Transverse colon (tissue), 4 donors: Measurements from ENCODE around the gene PPP1R17. TPM values are rescaled to one million over a fixed set of nuclear protein-coding genes. Genes with fewer than 3 reads are reported as not detected.

Experiments used
- DNase-seq: peaks from one replicate; pipeline ENCODE4 v3.0.0-alpha.2; 2019
- H3K27ac ChIP-seq, 4 donors: fragments of 200-600 bp; sonication (generic); 2 replicates each; pipeline ENCODE4 v1.5.1; 2016 to 2018; ENCODE audit warnings: inconsistent platforms in 4 of 4
- H3K27me3 ChIP-seq: fragments of 200-600 bp; sonication (generic); 2 replicates; pipeline ENCODE4 v1.5.1; 2017; ENCODE audit warnings: inconsistent platforms
- H3K36me3 ChIP-seq, 4 donors: fragments of 200-600 bp; sonication (generic); 2 replicates each; pipeline ENCODE4 v1.5.1; 2017 to 2019; ENCODE audit warnings: inconsistent platforms in 4 of 4
- H3K4me1 ChIP-seq, 4 donors: fragments of 200-600 bp; sonication (generic); 2 replicates each; pipeline ENCODE4 v1.5.1; 2017 to 2020; ENCODE audit warnings: inconsistent platforms in 4 of 4
- H3K4me3 ChIP-seq, 4 donors: fragments of 200-600 bp; sonication (generic); 1 replicate in 1 of 4; 2 replicates in 3 of 4; pipeline versions ENCODE4 v1.5.1 to v1.6.1; 2017 to 2019; ENCODE audit warnings: inconsistent platforms in 4 of 4
- H3K9me3 ChIP-seq, 2 donors: fragments of 200-600 bp; sonication (generic); 2 replicates each; pipeline ENCODE4 v1.5.1; 2017 to 2019; ENCODE audit warnings: inconsistent platforms in 2 of 2
- CTCF ChIP-seq, 5 experiments: fragments of 200-600 bp in 3 of 5; fragments of 450-650 bp in 2 of 5; sonication (generic) in 3 of 5; IDR thresholded peaks; 1 replicate in 2 of 5; 2 replicates in 3 of 5; pipeline ENCODE4 v1.5.1; 2016 to 2017; ENCODE audit warnings: antibody characterized with exemption in 5 of 5, inconsistent platforms in 3 of 5, mild to moderate bottlenecking in 2 of 5, moderate library complexity in 1 of 5
- EP300 ChIP-seq: sonication (generic); formaldehyde crosslinking; IDR thresholded peaks from one replicate; pipeline ENCODE4 v1.6.1; 2017; ENCODE audit warnings: antibody characterized with exemption, low read depth
- POLR2A ChIP-seq: fragments of 450-650 bp; IDR thresholded peaks from one replicate; pipeline ENCODE4 v1.6.1; 2016; ENCODE audit warnings: antibody characterized with exemption, mild to moderate bottlenecking, moderate library complexity
- POLR2AphosphoS5 ChIP-seq, 3 donors: sonication (generic); formaldehyde crosslinking; IDR thresholded peaks; one replicate each; pipeline ENCODE4 v1.6.1; 2016; ENCODE audit warnings: antibody characterized with exemption in 3 of 3
- WGBS, 2 donors: methylation state at CpG; one replicate each; pipeline ENCODE4 v1.1.5; 2018; ENCODE audit warnings: low coverage in 1 of 2; 5-methylcytosine and 5-hydroxymethylcytosine counted together
- in situ Hi-C, 4 donors: fragments of 200-750 bp; cut with MboI; loops; one replicate each; pipeline versions ENCODE4 v1.15.0 to v1.15.1; 2017; ENCODE audit warnings: low sequenced_read_pairs in 3 of 4, low pct_ligation_motif_present in 1 of 4, low pct_unique_long_range_greater_than_20kb in 1 of 4
- intact Hi-C: fragments of 100-400 bp; cut with DNase I; formaldehyde crosslinking; loops from one replicate; pipeline ENCODE4 v1.15.1; 2023; ENCODE audit warnings: low total_unique reads
- total RNA-seq, 4 donors: library from RNA; depleted of rRNA; stranded (reverse); fragments of >200 nt; gene quantifications; one replicate each; pipeline ENCODE4 v1.1.0, GENCODE V29; 2016

The PPP1R17 gene
- total RNA-seq, 4 donors from 2014 or later: not detected

- TF ChIP-seq EP300 (no peak), CTCF (IDR thresholded peaks at IDR 0.05) (no peak), POLR2A (no peak)
- in situ Hi-C loops (loop anchor here in 3 of 4 donors (10.0 to 25.0 kb wide), 4 partner anchors 290 to 603 kb away; no protein-coding TSS in a partner anchor), intact Hi-C loops (loop anchor here (10.0 kb wide), 1 partner anchor 600 kb away; no protein-coding TSS in a partner anchor)
- Histone ChIP-seq H3K9me3 (no peaks in the 10 kb centered on the region), H3K36me3 (no peaks in the 10 kb centered on the region), H3K4me1 (no peaks in the 10 kb centered on the region), H3K4me3 (no peak overlapping the region), H3K27me3 (no peaks in the 10 kb centered on the region), H3K27ac (no peak overlapping the region)
- WGBS, 2 donors: 66 to 67% methylated on average over 5 of the region's 5 CpGs
- DNase-seq: no peak
Measured at GRCh38 chr7:31734456-31734855, 47.4 kb downstream of the PPP1R17 start.

- H3K27ac ChIP-seq: no peak overlapping the region
- no peaks in the 10 kb centered on the region for H3K9me3 ChIP-seq
- no peaks in the 10 kb centered on the region for H3K4me1 ChIP-seq
- DNase-seq: peak; percentile 47
- TF ChIP-seq CTCF (IDR thresholded peaks at IDR 0.05): peak; percentile 78 to 85 (median 81)
- no peak for TF ChIP-seq EP300
- in situ Hi-C loops: loop anchor here in 3 of 4 donors (10.0 to 25.0 kb wide), 4 partner anchors 291 to 601 kb away; no protein-coding TSS in a partner anchor
- no peaks in the 10 kb centered on the region for H3K36me3 ChIP-seq
- 50 to 59% methylated on average over 7 to 11 of the region's 11 CpGs for WGBS, 2 donors
- no peak overlapping the region for H3K4me3 ChIP-seq
- intact Hi-C loops: loop anchor here (10.0 kb wide), 1 partner anchor 601 kb away; no protein-coding TSS in a partner anchor
- no peaks in the 10 kb centered on the region for H3K27me3 ChIP-seq
Measured at GRCh38 chr7:31735991-31736982, 49.3 kb downstream of the PPP1R17 start.

GRCh38 chr7:31741852-31742251 lies 54.8 kb downstream of the PPP1R17 start:
- Histone ChIP-seq H3K9me3 (no peaks in the 10 kb centered on the region), H3K36me3 (no peaks in the 10 kb centered on the region), H3K27ac (no peak overlapping the region), H3K4me3 (no peak overlapping the region), H3K4me1 (no peaks in the 10 kb centered on the region), H3K27me3 (peaks cover 9% of the 10 kb centered on the region)
- TF ChIP-seq CTCF (IDR thresholded peaks at IDR 0.05) (no peak), POLR2AphosphoS5 (IDR thresholded peaks at IDR 0.05) (no peak), POLR2A (no peak), EP300 (no peak)
- no peak for DNase-seq
- in situ Hi-C loops: loop anchor here (10.0 to 25.0 kb wide), 4 partner anchors 463 to 613 kb away; no protein-coding TSS in a partner anchor
- intact Hi-C loops: loop anchor here (10.0 kb wide), 2 partner anchors 463 to 603 kb away; no protein-coding TSS in a partner anchor
- WGBS, 2 donors: 67 to 69% methylated on average over 4 of the region's 4 CpGs

GRCh38 chr7:31744294-31744874 lies 57.4 kb downstream of the PPP1R17 start:
- DNase-seq: peak; percentile 65
- no peaks in the 10 kb centered on the region for H3K36me3 ChIP-seq
- no peaks in the 10 kb centered on the region for H3K9me3 ChIP-seq
- TF ChIP-seq POLR2AphosphoS5 (IDR thresholded peaks at IDR 0.05) (no peak), CTCF (IDR thresholded peaks at IDR 0.05) (peak; percentile 79 to 88 (median 83))
- H3K4me1 ChIP-seq: no peaks in the 10 kb centered on the region
- H3K4me3 ChIP-seq: no peak overlapping the region
- intact Hi-C loops (loop anchor here (10.0 kb wide), 2 partner anchors 460 to 600 kb away; no protein-coding TSS in a partner anchor), in situ Hi-C loops (loop anchor here (10.0 to 25.0 kb wide), 4 partner anchors 460 to 610 kb away; no protein-coding TSS in a partner anchor)
- H3K27ac ChIP-seq: no peak overlapping the region
- H3K27me3 ChIP-seq: peaks cover 9% of the 10 kb centered on the region
- WGBS, 2 donors: 0 to 1% methylated on average over 4 of the region's 4 CpGs
